ENCODE measurements around the gene ARMC3.

DNA sequence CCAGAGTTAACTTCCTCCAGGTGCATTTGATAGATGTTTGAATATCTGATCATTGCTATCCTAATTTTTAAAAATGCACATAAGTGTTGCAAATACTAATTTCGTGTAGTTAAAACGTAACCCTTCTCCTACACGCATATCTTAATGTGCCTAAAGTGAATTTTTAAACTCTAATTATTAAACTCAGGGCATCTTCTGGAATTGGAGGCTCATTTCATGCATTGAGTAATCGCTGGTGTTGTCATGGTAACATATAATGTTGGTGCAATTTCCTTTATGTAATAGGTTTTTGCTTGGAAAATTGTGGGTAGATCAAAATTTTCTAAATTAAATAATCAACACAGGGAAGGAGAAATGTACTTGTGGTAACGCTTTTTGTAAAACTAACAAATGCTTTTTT is 56.2 kb downstream of the ARMC3 start:
- TF ChIP-seq, protein P1, sequence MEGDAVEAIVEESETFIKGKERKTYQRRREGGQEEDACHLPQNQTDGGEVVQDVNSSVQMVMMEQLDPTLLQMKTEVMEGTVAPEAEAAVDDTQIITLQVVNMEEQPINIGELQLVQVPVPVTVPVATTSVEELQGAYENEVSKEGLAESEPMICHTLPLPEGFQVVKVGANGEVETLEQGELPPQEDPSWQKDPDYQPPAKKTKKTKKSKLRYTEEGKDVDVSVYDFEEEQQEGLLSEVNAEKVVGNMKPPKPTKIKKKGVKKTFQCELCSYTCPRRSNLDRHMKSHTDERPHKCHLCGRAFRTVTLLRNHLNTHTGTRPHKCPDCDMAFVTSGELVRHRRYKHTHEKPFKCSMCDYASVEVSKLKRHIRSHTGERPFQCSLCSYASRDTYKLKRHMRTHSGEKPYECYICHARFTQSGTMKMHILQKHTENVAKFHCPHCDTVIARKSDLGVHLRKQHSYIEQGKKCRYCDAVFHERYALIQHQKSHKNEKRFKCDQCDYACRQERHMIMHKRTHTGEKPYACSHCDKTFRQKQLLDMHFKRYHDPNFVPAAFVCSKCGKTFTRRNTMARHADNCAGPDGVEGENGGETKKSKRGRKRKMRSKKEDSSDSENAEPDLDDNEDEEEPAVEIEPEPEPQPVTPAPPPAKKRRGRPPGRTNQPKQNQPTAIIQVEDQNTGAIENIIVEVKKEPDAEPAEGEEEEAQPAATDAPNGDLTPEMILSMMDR (IDR thresholded peaks at IDR 0.05) = no peak
- TF ChIP-seq POLR2A (IDR thresholded peaks at IDR 0.05) = no peak

Measured in adrenal gland (tissue), 5 donors.